ENCODE data around the gene GINS2.

GINS2 gene

GRCh38 chr16:85634747-85635544 lies 53.8 kb downstream of the GINS2 start:
- no peaks in the 10 kb centered on the region for H3K9me3 ChIP-seq (ENCODE audit: control insufficient read depth in 1 of 2, low read length in 2 of 2)
- no peak overlapping the region for H3K4me3 ChIP-seq (ENCODE audit: low read depth in 1 of 2, low read length in 2 of 2)
- H3K36me3 ChIP-seq (ENCODE audit: control insufficient read depth in 1 of 2, insufficient read depth in 2 of 2, low read length in 2 of 2), result peaks cover 0 to 12% of the 10 kb centered on the region in 2 donors
- no peak overlapping the region for H3K27ac ChIP-seq (ENCODE audit: low read length)
- H3K4me1 ChIP-seq (ENCODE audit: control insufficient read depth in 1 of 2, insufficient read depth in 2 of 2, low read length in 2 of 2), result no peaks in the 10 kb centered on the region
- H3K27me3 ChIP-seq (ENCODE audit: low read depth, low read length), result no peaks in the 10 kb centered on the region

DNA sequence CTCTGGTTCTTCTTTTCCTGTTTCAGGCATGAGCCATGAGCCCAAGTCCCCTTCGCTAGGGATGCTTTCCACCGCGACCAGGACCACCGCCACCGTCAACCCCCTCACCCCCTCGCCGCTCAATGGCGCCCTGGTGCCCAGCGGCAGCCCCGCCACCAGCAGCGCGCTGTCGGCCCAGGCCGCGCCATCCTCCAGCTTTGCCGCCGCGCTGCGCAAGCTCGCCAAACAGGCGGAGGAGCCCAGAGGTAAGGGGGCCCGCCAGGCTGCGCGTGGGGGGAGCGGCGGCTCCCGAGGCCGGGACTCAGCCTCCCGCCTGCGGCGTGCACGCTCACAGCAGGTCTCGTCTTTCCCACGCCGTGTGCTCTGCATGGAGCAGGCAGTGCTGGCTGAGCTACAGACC lies 54.9 kb downstream of the GINS2 start:
- Histone ChIP-seq H3K4me1 (ENCODE audit: control insufficient read depth in 1 of 2, insufficient read depth in 2 of 2, low read length in 2 of 2) (no peaks in the 10 kb centered on the region), H3K36me3 (ENCODE audit: control insufficient read depth in 1 of 2, insufficient read depth in 2 of 2, low read length in 2 of 2) (peaks cover 0 to 12% of the 10 kb centered on the region in 2 donors), H3K27ac (ENCODE audit: low read length) (no peak overlapping the region), H3K9me3 (ENCODE audit: control insufficient read depth in 1 of 2, low read length in 2 of 2) (no peaks in the 10 kb centered on the region), H3K4me3 (ENCODE audit: low read depth in 1 of 2, low read length in 2 of 2) (no peak overlapping the region), H3K27me3 (ENCODE audit: low read depth, low read length) (no peaks in the 10 kb centered on the region)

DNA sequence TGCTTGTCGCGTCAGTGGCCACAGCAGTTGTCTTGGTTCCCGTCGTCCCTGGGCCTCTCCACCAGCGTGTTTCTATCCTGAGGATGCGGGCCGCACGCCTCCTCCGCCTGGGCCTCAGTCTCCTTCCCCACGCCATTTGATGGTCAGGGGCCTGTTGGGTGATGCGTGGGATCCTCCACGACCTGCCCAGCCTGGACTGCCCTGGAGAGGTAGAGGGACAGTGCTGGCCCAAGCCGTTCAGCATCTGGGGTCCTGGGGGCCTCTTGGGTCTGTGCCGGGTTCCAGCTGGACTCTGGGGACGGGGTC lies 55.4 kb downstream of the GINS2 start:
- Histone ChIP-seq H3K27ac (ENCODE audit: low read length) (no peak overlapping the region), H3K9me3 (ENCODE audit: control insufficient read depth in 1 of 2, low read length in 2 of 2) (no peaks in the 10 kb centered on the region), H3K36me3 (ENCODE audit: control insufficient read depth in 1 of 2, insufficient read depth in 2 of 2, low read length in 2 of 2) (peaks cover 0 to 12% of the 10 kb centered on the region in 2 donors), H3K27me3 (ENCODE audit: low read depth, low read length) (no peaks in the 10 kb centered on the region), H3K4me3 (ENCODE audit: low read depth in 1 of 2, low read length in 2 of 2) (no peak overlapping the region), H3K4me1 (ENCODE audit: control insufficient read depth in 1 of 2, insufficient read depth in 2 of 2, low read length in 2 of 2) (peaks cover under 1 to 4% of the 10 kb centered on the region in 2 donors)

- peaks cover 0 to 12% of the 10 kb centered on the region in 2 donors for H3K36me3 ChIP-seq (ENCODE audit: control insufficient read depth in 1 of 2, insufficient read depth in 2 of 2, low read length in 2 of 2)
- H3K9me3 ChIP-seq (ENCODE audit: control insufficient read depth in 1 of 2, low read length in 2 of 2), result no peaks in the 10 kb centered on the region
- H3K27me3 ChIP-seq (ENCODE audit: low read depth, low read length), result no peaks in the 10 kb centered on the region
- H3K27ac ChIP-seq (ENCODE audit: low read length), result no peak overlapping the region
- no peak overlapping the region for H3K4me3 ChIP-seq (ENCODE audit: low read depth in 1 of 2, low read length in 2 of 2)
- H3K4me1 ChIP-seq (ENCODE audit: control insufficient read depth in 1 of 2, insufficient read depth in 2 of 2, low read length in 2 of 2), result peaks cover 4 to 10% of the 10 kb centered on the region in 2 donors
These were observed 55.9 kb downstream of the GINS2 start for GRCh38 chr16:85632709-85633437.

- Histone ChIP-seq H3K4me3 (ENCODE audit: low read depth in 1 of 2, low read length in 2 of 2) (no peak overlapping the region), H3K27ac (ENCODE audit: low read length) (no peak overlapping the region), H3K27me3 (ENCODE audit: low read depth, low read length) (no peaks in the 10 kb centered on the region), H3K4me1 (ENCODE audit: control insufficient read depth in 1 of 2, insufficient read depth in 2 of 2, low read length in 2 of 2) (peaks cover 4 to 17% of the 10 kb centered on the region in 2 donors), H3K9me3 (ENCODE audit: control insufficient read depth in 1 of 2, low read length in 2 of 2) (no peaks in the 10 kb centered on the region), H3K36me3 (ENCODE audit: control insufficient read depth in 1 of 2, insufficient read depth in 2 of 2, low read length in 2 of 2) (peaks cover 0 to 12% of the 10 kb centered on the region in 2 donors)
These were observed 56.9 kb downstream of the GINS2 start for GRCh38 chr16:85631802-85632393.

GRCh38 chr16:85631230-85631629 lies 57.5 kb downstream of the GINS2 start:
- H3K27me3 ChIP-seq (ENCODE audit: low read depth, low read length), result no peaks in the 10 kb centered on the region
- H3K27ac ChIP-seq (ENCODE audit: low read length), result no peak overlapping the region
- H3K4me3 ChIP-seq (ENCODE audit: low read depth in 1 of 2, low read length in 2 of 2), result no peak overlapping the region
- no peaks in the 10 kb centered on the region for H3K9me3 ChIP-seq (ENCODE audit: control insufficient read depth in 1 of 2, low read length in 2 of 2)
- H3K4me1 ChIP-seq (ENCODE audit: control insufficient read depth in 1 of 2, insufficient read depth in 2 of 2, low read length in 2 of 2), result peaks cover 4 to 23% of the 10 kb centered on the region in 2 donors
- peaks cover 0 to 12% of the 10 kb centered on the region in 2 donors for H3K36me3 ChIP-seq (ENCODE audit: control insufficient read depth in 1 of 2, insufficient read depth in 2 of 2, low read length in 2 of 2)

DNA sequence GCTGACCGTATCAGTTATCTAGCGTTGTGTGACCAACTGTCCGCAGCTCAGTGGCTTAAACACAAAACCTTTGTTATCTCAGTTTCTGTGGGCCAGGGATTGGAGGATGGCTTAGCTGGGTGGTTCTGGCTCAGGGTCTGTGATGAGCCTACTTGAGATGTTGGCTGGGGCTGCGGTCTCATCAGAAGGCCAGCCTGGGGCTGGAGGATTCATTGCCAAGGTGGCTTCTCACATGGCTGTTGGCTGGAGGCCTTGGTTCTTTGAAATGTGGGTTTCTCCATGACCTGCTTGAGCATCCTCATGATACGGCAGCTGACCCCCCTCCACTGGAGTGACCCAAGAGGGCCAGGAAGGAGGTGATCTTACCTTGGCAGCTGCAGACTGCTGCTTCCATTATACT lies 58.9 kb downstream of the GINS2 start:
- Histone ChIP-seq H3K27ac (ENCODE audit: low read length) (no peak overlapping the region), H3K27me3 (ENCODE audit: low read depth, low read length) (no peaks in the 10 kb centered on the region), H3K36me3 (ENCODE audit: control insufficient read depth in 1 of 2, insufficient read depth in 2 of 2, low read length in 2 of 2) (peaks cover 0 to 12% of the 10 kb centered on the region in 2 donors), H3K4me3 (ENCODE audit: low read depth in 1 of 2, low read length in 2 of 2) (no peak overlapping the region), H3K4me1 (ENCODE audit: control insufficient read depth in 1 of 2, insufficient read depth in 2 of 2, low read length in 2 of 2) (peaks cover 4 to 30% of the 10 kb centered on the region in 2 donors), H3K9me3 (ENCODE audit: control insufficient read depth in 1 of 2, low read length in 2 of 2) (no peaks in the 10 kb centered on the region)

- no peaks in the 10 kb centered on the region for H3K9me3 ChIP-seq (ENCODE audit: control insufficient read depth in 1 of 2, low read length in 2 of 2)
- peaks cover 0 to 10% of the 10 kb centered on the region in 2 donors for H3K36me3 ChIP-seq (ENCODE audit: control insufficient read depth in 1 of 2, insufficient read depth in 2 of 2, low read length in 2 of 2)
- no peak overlapping the region for H3K27ac ChIP-seq (ENCODE audit: low read length)
- no peaks in the 10 kb centered on the region for H3K27me3 ChIP-seq (ENCODE audit: low read depth, low read length)
- H3K4me3 ChIP-seq (ENCODE audit: low read depth in 1 of 2, low read length in 2 of 2), result no peak overlapping the region
- H3K4me1 ChIP-seq (ENCODE audit: control insufficient read depth in 1 of 2, insufficient read depth in 2 of 2, low read length in 2 of 2), result peaks cover 4 to 30% of the 10 kb centered on the region in 2 donors
These were observed 59.4 kb downstream of the GINS2 start for GRCh38 chr16:85629326-85629725.

DNA sequence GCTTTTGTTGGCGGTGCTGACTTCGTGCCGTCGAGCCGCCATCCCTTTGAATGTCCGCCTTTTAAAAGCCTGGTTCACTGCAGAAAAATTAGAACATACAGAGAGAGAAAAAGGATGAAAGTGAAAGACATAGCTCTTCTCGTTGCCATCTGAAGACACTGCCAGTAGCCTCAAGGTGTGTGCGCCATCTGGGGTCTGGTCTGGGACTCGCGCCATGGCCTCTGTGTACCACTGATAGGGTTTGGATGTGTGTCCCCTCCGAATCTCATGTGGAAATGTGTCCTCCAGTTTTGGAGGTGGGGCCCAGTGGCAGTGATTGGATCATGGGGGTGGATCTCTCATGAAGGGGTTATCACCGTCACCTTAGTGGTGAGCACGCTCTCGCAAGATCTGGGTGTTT lies 60.1 kb downstream of the GINS2 start:
- Histone ChIP-seq H3K27ac (ENCODE audit: low read length) (no peak overlapping the region), H3K9me3 (ENCODE audit: control insufficient read depth in 1 of 2, low read length in 2 of 2) (no peaks in the 10 kb centered on the region), H3K4me1 (ENCODE audit: control insufficient read depth in 1 of 2, insufficient read depth in 2 of 2, low read length in 2 of 2) (peaks cover 4 to 30% of the 10 kb centered on the region in 2 donors), H3K4me3 (ENCODE audit: low read depth in 1 of 2, low read length in 2 of 2) (no peak overlapping the region), H3K36me3 (ENCODE audit: control insufficient read depth in 1 of 2, insufficient read depth in 2 of 2, low read length in 2 of 2) (peaks cover 0 to 4% of the 10 kb centered on the region in 2 donors), H3K27me3 (ENCODE audit: low read depth, low read length) (no peaks in the 10 kb centered on the region)

DNA sequence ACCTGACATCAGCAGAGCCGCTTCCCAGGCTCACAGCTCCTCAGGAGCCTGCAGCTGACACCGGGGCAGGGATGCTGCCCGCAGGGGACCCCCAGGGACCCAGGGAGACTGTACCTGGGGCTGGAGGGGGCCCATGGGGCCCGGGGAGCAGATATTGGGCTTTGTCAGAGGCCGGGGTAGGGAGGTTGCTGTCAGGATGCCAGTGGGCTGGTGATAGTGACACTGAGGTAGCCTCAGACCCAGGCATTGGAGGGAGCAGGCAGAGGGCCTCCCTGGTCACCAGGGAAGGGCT lies 60.5 kb downstream of the GINS2 start:
- peaks cover 0 to 3% of the 10 kb centered on the region in 2 donors for H3K36me3 ChIP-seq (ENCODE audit: control insufficient read depth in 1 of 2, insufficient read depth in 2 of 2, low read length in 2 of 2)
- H3K27ac ChIP-seq (ENCODE audit: low read length), result no peak overlapping the region
- no peak overlapping the region for H3K4me3 ChIP-seq (ENCODE audit: low read depth in 1 of 2, low read length in 2 of 2)
- H3K4me1 ChIP-seq (ENCODE audit: control insufficient read depth in 1 of 2, insufficient read depth in 2 of 2, low read length in 2 of 2), result peaks cover 4 to 30% of the 10 kb centered on the region in 2 donors
- H3K27me3 ChIP-seq (ENCODE audit: low read depth, low read length), result no peaks in the 10 kb centered on the region
- no peaks in the 10 kb centered on the region for H3K9me3 ChIP-seq (ENCODE audit: control insufficient read depth in 1 of 2, low read length in 2 of 2)

DNA sequence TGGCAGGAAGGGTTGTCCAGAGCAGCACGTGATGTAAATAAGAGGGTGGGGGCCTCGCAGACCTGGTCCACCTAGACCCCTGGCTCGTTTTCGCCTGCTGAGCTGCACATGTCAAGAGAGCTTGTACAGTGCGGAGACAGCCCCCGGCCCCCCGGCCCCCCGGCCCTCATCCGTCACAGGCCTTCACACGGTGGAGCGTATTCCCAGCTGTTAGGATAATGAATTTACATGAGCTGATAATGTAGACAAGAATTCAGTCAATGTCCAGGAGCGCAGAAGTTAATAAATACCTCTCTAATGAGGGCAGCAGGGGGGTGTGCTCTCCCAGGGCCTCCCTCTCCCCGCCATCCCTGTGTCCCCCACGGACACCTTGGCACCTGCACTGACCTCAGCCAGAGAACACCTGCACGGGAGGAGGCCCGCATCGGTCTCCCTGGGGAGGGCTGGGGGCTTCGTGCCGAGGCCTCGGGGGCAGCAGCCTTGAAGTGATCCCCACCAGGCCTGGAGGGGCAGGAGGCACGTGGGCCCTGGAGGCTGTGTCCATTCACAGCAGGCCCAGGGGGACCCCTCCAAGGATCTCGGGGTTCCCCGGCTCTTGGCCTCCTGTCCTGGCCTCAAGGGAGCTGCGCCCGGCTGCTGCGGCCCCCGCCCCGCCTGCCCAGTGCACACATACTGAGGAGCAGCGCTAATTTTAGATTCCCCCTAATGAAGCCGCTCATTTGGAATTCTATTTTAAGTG lies 61.1 kb downstream of the GINS2 start:
- Histone ChIP-seq H3K36me3 (ENCODE audit: control insufficient read depth in 1 of 2, insufficient read depth in 2 of 2, low read length in 2 of 2) (peaks cover 0 to 3% of the 10 kb centered on the region in 2 donors), H3K9me3 (ENCODE audit: control insufficient read depth in 1 of 2, low read length in 2 of 2) (no peaks in the 10 kb centered on the region), H3K27me3 (ENCODE audit: low read depth, low read length) (no peaks in the 10 kb centered on the region), H3K4me3 (ENCODE audit: low read depth in 1 of 2, low read length in 2 of 2) (no peak overlapping the region), H3K4me1 (ENCODE audit: control insufficient read depth in 1 of 2, insufficient read depth in 2 of 2, low read length in 2 of 2) (peaks cover 4 to 30% of the 10 kb centered on the region in 2 donors), H3K27ac (ENCODE audit: low read length) (no peak overlapping the region)
